MV-4-11 (cell line): ENCODE data around the gene VEZF1.

Experiments
- DNase-seq: peaks from one replicate; lab custom pipeline; 2025; lab: John Stamatoyannopoulos, UW

Gene VEZF1

DNA sequence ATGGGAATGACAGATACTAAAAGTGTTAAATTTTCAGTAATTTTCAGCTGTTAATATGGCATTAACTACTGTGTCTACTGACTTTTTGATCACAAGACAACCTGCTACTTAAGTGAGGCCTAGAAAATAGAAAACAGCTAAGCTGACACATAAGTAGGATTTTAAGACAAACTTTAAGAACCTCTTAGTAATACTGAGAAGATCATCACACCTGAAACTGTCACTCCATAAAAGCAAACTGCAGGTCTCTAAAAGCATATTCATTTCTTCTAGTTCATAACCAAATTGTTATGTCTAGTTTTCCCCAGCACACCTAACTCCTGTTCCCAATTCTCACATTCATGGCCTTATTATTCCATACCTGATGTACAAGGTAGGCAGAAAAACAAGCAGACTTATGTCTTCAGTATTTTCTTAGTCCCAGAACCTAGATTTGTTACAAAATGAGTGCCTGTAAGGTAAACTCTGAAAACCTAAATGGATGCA, 11.0 kb upstream of the VEZF1 start:
- no peak for DNase-seq

GRCh38 chr17:57997085-57997809, 9.2 kb upstream of the VEZF1 start:
- no peak for DNase-seq

DNA sequence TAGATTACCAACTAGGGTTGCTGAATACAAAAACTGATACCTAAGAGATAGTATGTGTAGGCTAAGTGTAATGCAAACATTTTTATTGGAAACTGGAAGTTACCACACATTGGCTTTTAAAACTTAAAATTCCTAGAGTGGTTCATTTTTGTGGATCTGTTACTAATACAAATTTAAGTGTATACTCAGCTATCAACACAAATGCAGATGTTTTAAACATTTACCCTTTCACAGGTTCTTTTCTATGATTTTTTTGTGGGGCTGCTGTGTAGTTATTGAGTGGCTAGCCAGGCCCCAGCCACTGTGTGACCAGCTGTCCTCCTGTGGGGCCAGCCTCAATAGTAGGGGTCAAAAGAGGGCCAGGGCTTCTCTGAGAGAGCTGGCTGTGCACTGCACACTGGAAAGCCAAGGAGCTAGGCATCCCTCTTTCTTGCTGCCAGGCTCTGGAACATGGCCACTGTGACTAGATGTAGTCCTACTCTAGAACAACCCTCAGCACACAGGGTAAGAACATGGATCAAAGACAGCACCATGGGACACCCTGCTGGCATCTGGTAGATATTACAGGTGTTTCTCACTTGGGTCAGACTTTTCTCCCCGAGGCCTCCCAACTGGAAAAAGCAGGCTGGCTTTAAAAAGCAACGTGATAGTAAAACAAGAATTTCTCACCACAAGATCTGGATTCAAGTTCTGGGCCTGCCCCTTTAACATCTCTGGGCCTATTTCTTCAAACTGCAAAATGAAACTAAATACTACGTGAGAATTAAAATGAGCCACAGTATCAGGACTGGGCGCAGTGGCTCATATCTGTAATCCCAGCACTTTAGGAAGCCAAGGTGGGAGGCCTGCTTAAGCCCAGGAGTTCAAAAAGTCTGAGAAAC, 7.3 kb upstream of the VEZF1 start:
- DNase-seq, result peak; percentile 70

DNA sequence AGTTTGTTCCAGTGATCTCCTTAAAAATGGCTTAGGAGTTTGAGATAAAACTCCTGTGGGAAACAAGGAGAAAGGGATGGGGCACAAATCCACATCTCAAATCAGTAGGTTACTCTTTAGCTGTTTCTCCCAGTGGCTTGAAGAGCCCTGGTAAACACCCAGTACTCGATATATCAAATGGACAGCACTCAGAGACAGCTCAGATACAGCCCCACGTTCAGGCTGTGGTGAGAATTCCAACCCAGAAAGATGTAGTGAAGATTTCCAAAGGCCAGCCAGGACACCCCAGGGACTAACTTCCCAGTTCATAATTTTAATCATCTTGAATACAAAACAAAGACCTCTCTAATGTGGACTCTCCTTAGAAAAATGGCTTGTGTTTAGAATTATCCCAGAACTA, 6.4 kb upstream of the VEZF1 start:
- DNase-seq, result no peak

DNA sequence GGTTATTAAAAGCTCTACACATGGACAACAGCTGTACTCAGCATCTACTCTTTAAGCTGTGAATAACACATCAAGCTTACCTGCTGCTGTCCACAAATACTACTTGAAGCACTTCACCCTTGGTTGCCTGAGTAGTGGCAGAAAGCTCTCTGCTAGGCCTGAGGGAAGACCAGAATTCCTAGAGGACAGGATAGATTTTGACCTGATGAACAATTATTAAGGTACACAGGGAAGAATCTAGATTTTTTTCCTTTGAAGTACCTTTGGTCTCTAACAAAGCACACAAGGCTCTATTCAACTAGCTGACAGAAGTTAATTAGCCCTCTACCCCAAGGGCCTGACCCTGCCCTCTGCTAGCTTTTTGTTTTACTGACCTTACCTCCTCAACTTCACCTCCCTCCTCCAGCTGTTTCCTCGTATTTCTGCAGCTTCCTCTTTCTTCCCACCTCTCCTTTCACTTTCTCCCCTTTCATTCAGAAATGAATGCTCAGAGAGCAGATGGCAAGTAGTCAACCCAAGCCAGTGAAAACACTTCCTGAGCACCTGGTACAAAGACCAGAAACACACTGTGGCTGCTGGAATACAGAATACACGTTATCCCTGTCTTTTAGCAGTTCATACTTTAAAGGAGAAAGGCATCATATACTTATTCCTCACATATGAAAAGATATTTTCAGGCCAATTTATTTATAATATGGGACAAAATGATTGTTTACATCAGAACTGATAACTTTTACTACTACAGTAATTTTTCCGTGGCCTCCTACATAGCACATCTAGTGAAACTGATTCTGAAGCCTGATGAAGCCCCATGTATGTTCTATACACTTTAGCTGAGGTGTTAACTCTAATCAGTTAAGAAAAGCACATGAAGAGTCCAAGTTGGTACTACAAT, 5.7 kb upstream of the VEZF1 start:
- peak; percentile 73 for DNase-seq

GRCh38 chr17:57991537-57991936, 3.5 kb upstream of the VEZF1 start:
- DNase-seq, result no peak

DNA sequence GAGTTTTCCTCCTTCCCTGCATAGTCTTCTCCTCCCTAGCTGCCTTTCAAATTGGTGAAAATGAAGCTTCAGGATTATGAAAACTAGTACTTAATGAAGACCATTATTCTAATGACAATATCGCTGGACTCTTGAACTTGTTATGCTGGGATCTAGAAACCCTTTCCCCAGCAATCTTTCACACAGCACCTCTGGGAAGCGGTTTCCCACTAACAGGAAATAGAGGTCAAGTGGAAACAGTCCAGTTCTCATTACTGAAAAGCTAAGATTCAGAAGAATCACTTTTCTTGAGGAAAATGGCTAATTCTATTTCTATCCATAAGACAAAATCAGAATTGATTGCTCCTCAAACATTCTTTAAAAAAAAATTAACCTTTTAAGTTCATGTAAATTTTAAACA, 2.0 kb upstream of the VEZF1 start:
- DNase-seq, result no peak

- peak; percentile 56 for DNase-seq
Measured at GRCh38 chr17:57988301-57989250, 522 bp upstream of the VEZF1 start.

DNA sequence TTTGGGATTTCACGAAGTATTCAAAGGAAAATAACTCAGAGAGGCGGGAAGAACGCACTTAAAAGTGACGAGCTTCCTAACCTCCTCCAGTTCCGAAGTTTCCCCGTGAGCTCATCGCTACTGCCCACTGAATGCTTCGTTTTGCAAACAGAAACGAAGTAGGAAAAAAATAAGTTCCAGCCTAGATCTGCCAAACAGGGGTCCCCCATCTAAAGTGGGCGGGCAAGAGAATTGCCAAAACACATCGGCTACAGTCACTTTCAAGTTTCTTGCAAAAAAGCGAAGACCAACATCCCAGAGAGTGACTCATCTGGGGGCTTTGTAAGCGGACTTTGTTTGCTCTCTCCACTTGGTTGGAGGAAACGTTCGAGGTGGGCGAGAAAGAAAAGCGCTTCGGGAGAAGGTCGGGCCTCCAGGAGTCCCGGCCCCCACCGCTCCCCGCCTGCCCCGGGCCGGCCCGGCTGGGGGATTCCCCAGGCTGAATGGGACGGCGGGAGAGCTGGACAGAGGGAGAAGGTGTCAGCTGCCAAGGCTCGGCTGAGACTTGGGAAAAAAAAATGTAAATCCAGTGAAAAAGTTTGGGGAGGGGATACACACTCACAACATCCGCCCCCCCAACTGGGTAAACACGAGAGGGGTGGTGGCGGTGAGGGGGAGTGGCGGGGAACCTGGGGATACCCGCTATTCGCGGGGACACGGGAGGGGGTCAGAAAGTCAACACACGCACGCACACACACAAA, 1.0 kb downstream of the VEZF1 start:
- DNase-seq, result peak; percentile 33

DNA sequence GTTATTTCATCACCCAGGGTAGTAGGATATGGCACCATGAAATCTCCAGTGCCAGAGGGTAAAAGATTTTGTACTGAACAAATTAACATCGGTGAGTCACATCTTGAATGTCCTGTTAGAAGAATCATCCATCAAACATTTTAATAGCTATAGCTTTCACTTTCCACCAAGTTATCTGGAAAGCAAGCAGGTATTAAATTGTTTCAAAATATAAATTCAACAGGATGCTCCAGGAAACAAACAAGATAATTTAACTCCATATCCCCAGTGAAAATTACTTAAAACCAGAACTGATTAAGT, 2.4 kb downstream of the VEZF1 start:
- peak; percentile 15 for DNase-seq

DNA sequence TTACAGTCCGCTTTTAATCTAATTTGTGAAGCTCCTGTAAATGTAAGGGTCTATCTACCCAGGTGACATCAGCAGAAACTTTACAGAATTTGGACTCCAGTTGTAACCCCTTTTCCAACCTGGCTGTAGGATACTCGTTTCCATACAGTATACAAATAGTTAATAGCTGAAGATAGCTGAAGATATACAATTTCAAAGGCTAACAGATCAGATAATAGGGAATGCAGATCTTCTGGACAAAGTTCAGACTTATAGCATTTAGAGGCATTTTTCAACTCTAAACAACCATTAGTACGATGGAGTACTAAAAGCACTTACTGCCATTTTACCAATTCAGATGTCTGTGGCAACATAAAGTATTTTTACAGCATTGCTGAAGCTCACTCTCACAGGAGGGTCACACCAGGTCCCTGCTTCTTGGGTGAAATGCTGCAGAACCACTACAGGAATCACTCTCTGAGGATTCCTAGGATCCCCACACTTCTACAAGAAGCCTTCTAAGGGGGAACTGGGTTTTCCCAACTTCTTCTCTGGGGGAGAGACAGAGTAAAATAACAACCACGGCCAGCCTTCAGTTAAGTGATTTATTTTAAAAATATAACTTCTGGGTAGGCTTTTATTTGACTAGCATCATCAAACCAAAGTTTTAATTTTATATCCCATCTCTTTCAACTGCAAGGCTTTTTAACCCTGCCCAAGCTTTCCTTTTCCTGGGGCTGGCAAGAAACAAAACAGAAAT, 2.9 kb downstream of the VEZF1 start:
- no peak for DNase-seq

DNA sequence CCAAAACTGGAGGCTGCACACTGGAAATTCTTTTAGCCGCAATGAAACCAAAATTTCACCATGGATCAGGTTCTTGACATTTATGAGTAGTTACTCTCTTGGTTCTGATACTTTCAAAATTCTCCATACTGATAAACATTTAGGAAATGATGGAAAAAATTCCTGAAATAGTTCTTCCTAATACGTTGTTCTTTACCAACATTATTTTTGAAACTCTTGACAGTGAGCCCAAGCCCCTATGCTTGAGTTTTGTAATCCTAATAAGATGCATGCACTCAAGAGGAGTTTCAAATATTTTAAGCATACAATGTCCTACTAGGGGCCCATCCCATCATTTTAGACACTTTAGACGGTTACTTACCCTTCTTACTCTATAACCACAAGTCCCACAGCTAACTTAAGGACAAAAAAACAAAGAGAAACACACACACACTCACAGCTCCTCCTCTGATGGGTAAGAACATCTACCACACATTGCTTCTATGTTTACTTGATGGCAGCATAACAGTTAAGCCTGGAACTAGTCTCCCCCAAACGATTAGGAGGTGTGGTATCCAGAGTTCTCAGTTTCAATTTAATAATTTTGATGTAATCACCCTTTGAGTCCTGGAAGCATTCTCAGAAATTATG, 3.7 kb downstream of the VEZF1 start:
- DNase-seq, result peak; percentile 25

- no peak for DNase-seq
Measured at GRCh38 chr17:57983446-57983845, 4.6 kb downstream of the VEZF1 start.

DNA sequence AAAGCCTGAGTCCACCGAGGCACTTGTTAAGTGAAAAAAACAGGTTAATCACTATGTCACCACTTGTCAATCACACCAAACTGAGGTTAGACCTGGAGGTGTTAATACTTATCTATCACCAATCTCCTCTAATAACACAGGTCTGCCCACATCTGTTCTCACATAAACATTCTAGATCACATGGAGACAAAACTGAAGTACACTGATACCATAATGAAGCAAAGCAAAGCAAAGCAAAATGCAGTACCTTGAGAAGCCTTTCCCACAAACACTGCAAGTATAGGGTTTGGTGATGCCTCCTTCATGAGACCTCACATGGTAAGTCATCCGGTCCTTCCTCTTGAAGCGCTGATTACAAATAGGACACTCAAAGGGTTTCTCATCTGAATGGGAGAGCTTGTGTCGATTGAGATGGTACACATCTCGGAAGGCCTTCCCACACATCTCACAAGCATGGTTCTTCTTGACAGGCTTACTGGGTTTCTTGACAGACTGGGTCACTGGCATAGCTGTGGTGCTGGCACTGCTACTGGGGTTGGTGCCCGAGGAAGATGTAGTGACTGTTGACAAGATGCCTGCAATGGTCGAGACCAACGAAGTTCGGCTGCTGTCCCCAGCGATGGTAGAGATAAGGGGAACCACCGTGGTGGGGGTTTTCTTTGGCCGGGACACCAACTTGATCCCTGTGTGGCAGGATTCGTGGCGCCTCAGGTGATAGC, 5.4 kb downstream of the VEZF1 start:
- no peak for DNase-seq

DNA sequence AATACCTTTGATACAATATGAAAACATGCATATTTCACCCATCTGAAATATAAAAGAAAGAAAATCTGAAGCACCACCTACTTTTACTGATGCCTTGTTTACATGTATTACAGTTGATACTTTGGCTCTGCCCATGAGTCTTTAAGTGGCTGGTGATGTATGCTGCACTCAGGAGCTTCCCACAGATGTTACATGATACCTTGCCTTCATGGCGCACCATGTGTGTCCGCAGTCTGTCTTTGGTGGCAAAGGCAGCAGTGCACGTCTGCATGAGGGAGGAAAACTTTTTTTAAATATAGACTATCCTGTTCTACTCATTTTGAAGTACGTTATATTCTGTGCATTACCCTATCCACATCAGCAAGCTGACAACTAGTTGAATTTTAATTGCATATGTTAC, 7.5 kb downstream of the VEZF1 start:
- DNase-seq, result no peak

DNA sequence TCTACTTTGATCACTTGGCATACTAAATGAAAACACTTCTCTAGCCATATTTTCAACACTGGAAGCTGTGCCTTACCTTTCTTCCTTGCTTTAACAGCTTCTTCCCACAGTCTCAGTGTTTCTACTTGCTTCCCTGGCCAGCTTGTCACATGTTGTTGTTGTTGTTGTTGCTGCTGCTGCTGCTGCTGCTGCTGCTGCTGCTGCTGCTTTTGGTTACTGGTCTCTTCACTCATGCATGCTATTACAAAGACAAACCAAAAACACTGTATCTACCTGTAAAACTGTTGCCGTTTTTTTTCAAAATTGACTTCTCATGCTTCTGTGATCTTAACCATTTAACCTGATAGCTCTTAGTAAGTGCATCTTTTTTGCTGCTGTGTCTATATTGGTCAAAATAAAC, 9.0 kb downstream of the VEZF1 start:
- no peak for DNase-seq

GRCh38 chr17:57976594-57976993, 11.5 kb downstream of the VEZF1 start:
- DNase-seq, result no peak

DNA sequence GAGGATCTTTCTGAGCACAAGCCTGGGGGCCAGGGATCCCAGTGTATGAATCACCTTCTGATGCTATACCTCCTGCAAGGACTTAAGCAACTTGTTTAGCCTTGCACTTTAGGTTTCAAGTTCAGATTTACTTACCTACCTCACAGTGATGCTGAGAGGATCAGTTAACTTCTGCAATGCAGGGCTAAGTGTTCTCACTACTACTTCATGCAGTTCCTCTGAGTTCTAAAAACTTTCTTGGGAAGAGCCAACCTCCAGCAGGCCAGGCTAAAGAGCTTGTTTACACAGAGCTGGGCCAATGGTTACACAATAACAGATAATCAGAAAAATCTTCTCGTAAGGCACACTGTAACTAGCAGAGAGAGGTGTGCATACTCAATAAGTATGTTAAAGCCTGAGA, 13.0 kb downstream of the VEZF1 start:
- DNase-seq, result no peak
